ENCODE measurements around the gene ADAMTS2. TPM values are rescaled to one million over a fixed set of nuclear protein-coding genes. Genes with fewer than 3 reads are reported as not detected.
"Not testable (repeated sequence)": the region's sequence is repeated elsewhere in the genome, so short reads cannot be mapped to it uniquely, and the experiment has no call there.

ADAMTS2 gene
- total and polyA plus RNA-seq, 2 donors (not counting 3 experiments of a cell fraction or from before 2014, with no cell fraction given), result not detected

GRCh38 chr5:179284751-179285631 lies 60.3 kb downstream of the ADAMTS2 start:
- Histone ChIP-seq H3K79me2 (ENCODE audit: control insufficient read depth, insufficient read depth, low read length) (no peaks in the 10 kb centered on the region), H3K4me3 (replicated peaks in 1 of 3; ENCODE audit: insufficient read depth in 1 of 3, low read depth in 1 of 3, low read length in 3 of 3) (no peak overlapping the region), H3K36me3 (ENCODE audit: control insufficient read depth in 2 of 2, extremely low read depth in 1 of 2, insufficient read depth in 2 of 2, low read length in 2 of 2) (no peaks in the 10 kb centered on the region), H3K27ac (ENCODE audit: insufficient read depth, low read depth, low read length) (no peak overlapping the region), H3K9ac (replicated peaks; ENCODE audit: extremely low read depth, insufficient read depth, low read length) (no peak overlapping the region), H3K9me3 (replicated peaks; ENCODE audit: control insufficient read depth, insufficient read depth, low read length) (peaks cover 3% of the 10 kb centered on the region), H3K27me3 (ENCODE audit: control insufficient read depth in 2 of 2, insufficient read depth in 2 of 2, low read length in 2 of 2) (no peaks in the 10 kb centered on the region), H3K9me1 (replicated peaks; ENCODE audit: control insufficient read depth, extremely low read depth, insufficient read depth, low read length) (no peaks in the 10 kb centered on the region), H4K20me1 (replicated peaks; ENCODE audit: control insufficient read depth, extremely low read depth, insufficient read depth, low read length) (no peaks in the 10 kb centered on the region), H3K4me2 (ENCODE audit: insufficient read depth, low read length) (no peak overlapping the region), H3K4me1 (ENCODE audit: control insufficient read depth, extremely low read depth, insufficient read depth, low read length) (no peaks in the 10 kb centered on the region), H2AFZ (ENCODE audit: low read depth, low read length) (no peak overlapping the region)
- intact Hi-C loops (cut with micrococcal nuclease), result no loop called here
- FAIRE-seq, result no peak
- no TSS peak for BruUV-seq (replicated peaks)
- no peak for DNase-seq (ENCODE audit: low read depth, low spot score)
- TF ChIP-seq MAX (IDR thresholded peaks at IDR 0.05; ENCODE audit: insufficient read depth, insufficient read length), result no peak
- TF ChIP-seq FOS (IDR thresholded peaks at IDR 0.05; ENCODE audit: borderline replicate concordance, insufficient read depth, low read length), result no peak
- TF ChIP-seq GATA2 (IDR thresholded peaks at IDR 0.05; ENCODE audit: insufficient read depth, insufficient read length, low read depth, low read length), result no peak
- TF ChIP-seq JUN (IDR thresholded peaks at IDR 0.05; ENCODE audit: borderline replicate concordance, insufficient read depth, insufficient read length, low read depth), result no peak
- no peak for TF ChIP-seq POLR2A (IDR thresholded peaks at IDR 0.05; ENCODE audit: low read depth, low read length)
- TF ChIP-seq, protein P1, sequence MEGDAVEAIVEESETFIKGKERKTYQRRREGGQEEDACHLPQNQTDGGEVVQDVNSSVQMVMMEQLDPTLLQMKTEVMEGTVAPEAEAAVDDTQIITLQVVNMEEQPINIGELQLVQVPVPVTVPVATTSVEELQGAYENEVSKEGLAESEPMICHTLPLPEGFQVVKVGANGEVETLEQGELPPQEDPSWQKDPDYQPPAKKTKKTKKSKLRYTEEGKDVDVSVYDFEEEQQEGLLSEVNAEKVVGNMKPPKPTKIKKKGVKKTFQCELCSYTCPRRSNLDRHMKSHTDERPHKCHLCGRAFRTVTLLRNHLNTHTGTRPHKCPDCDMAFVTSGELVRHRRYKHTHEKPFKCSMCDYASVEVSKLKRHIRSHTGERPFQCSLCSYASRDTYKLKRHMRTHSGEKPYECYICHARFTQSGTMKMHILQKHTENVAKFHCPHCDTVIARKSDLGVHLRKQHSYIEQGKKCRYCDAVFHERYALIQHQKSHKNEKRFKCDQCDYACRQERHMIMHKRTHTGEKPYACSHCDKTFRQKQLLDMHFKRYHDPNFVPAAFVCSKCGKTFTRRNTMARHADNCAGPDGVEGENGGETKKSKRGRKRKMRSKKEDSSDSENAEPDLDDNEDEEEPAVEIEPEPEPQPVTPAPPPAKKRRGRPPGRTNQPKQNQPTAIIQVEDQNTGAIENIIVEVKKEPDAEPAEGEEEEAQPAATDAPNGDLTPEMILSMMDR (IDR thresholded peaks at IDR 0.05; ENCODE audit: extremely low read depth in 1 of 2, insufficient read depth in 1 of 2, low read depth in 1 of 2, low read length in 2 of 2), result no peak
- TF ChIP-seq MYC (IDR thresholded peaks at IDR 0.05; ENCODE audit: low read depth, low read length), result no peak
- TF ChIP-seq POLR2AphosphoS5 (IDR thresholded peaks at IDR 0.05; ENCODE audit: insufficient read depth, low read depth, low read length), result no peak
- TF ChIP-seq EZH2 (IDR thresholded peaks at IDR 0.05; ENCODE audit: borderline replicate concordance, low read depth, low read length, severe bottlenecking), result no peak
- CTCF ChIA-PET, result no interaction called here
- dilution Hi-C loops (cut with MboI; ENCODE audit: extremely low pct_ligation_motif_present, low sequenced_read_pairs), result no loop called here
- POLR2A ChIA-PET, result no interaction called here

DNA sequence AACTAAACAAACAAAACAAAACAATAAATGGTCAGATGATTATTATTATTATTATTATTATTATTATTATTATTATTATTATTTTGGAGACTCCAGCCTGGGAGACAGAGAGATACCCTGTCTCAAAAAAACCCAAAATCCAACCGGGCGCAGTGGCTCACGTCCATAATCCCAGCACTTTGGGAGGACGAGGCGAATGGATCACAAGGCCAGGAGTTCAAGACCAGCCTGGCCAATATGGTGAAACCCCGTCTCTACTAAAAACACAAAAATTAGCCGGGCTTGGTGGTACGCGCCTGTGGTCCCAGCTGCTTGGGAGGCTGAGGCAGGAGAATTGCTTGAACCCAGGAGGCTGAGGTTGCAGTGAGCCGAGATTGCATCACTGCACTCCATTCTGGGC lies 61.4 kb downstream of the ADAMTS2 start:
- DNase-seq (ENCODE audit: low read depth, low spot score); H3K4me1 ChIP-seq (ENCODE audit: control insufficient read depth, extremely low read depth, insufficient read depth, low read length); H2AFZ ChIP-seq (ENCODE audit: low read depth, low read length); H3K27ac ChIP-seq (ENCODE audit: insufficient read depth, low read depth, low read length); intact Hi-C loops (cut with micrococcal nuclease); CTCF ChIA-PET; H3K4me2 ChIP-seq (ENCODE audit: insufficient read depth, low read length); H3K9me3 ChIP-seq (replicated peaks; ENCODE audit: control insufficient read depth, insufficient read depth, low read length); H3K79me2 ChIP-seq (ENCODE audit: control insufficient read depth, insufficient read depth, low read length); FAIRE-seq; H3K4me3 ChIP-seq (replicated peaks in 1 of 3; ENCODE audit: insufficient read depth in 1 of 3, low read depth in 1 of 3, low read length in 3 of 3); H3K9me1 ChIP-seq (replicated peaks; ENCODE audit: control insufficient read depth, extremely low read depth, insufficient read depth, low read length); H3K27me3 ChIP-seq (ENCODE audit: control insufficient read depth in 2 of 2, insufficient read depth in 2 of 2, low read length in 2 of 2); H3K9ac ChIP-seq (replicated peaks; ENCODE audit: extremely low read depth, insufficient read depth, low read length); BruUV-seq (replicated peaks); H3K36me3 ChIP-seq (ENCODE audit: control insufficient read depth in 2 of 2, extremely low read depth in 1 of 2, insufficient read depth in 2 of 2, low read length in 2 of 2); H4K20me1 ChIP-seq (replicated peaks; ENCODE audit: control insufficient read depth, extremely low read depth, insufficient read depth, low read length); POLR2A ChIA-PET; dilution Hi-C loops (cut with MboI; ENCODE audit: extremely low pct_ligation_motif_present, low sequenced_read_pairs): not testable (repeated sequence)
